GM18867 (cell line): ENCODE data around the gene SAPCD1.
"Not testable (repeated sequence)": the region's sequence is repeated elsewhere in the genome, so short reads cannot be mapped to it uniquely, and the experiment has no call there.

ENCODE experiments used
- ATAC-seq: cut with Tn5 transposase; IDR thresholded peaks from one replicate; pipeline ENCODE4 v1.9.1; 2021; ENCODE audit warnings: mild to moderate bottlenecking, moderate library complexity; ENCODE audit not compliant: unreplicated experiment

SAPCD1 gene

DNA sequence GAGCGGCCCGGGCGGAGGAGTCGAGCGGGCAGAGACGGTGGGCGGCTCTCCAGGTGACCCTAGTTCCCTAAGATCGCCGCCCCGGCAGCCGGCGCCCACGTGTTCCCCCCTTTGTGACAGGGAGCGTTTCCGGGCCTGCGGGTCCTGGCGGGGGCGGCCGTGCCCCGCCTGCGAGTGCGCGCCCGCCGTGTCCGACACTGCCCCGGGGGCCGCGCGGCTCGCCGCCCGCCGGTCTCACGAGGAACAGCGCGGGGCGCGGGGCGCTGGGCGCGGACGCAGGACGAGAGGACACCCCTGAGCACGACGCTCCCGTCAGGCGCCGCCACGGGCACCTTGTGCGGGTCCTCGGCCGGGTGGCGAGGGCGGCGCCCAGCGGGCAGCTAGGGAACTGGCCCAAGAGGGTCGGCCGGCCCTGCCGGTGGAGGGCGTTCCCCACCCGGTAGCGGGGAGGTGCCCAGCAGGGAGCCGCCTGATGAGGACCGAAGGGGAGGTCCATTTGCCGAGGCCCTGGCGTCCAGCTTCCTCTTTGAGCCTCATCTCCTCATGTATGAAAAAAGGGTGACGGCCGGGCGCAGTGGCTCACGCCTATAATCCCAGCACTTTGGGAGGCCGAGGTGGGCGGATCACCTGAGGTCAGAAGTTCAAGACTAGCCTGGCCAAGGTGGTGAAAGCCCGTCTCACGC lies 33.3 kb downstream of the SAPCD1 start, which contains the start of gene VARS1:
VARS1 (minus strand) TSS at position 137 of the 683 bp plus-strand sequence. CDS start 535 bp downstream, outside the sequence.
- peak; percentile 77 for ATAC-seq

DNA sequence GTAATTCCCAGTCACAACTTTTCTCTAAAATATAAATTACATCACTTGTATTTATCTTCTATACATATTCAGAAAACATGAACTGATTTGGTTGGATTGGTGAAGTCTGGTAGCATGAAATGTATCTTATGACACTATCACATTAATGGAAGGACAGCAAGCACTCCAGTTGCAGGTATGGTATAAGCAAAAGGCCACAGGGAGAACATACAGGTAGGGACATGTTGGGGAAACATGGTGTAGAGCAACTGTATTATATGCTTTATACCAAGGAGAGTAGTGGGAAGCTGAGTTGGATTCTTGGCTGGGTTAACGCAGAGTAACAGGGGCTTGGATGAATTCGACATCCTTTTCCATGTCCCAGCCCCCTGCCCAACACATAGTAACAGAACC lies 34.5 kb downstream of the SAPCD1 start:
- ATAC-seq, result no peak

DNA sequence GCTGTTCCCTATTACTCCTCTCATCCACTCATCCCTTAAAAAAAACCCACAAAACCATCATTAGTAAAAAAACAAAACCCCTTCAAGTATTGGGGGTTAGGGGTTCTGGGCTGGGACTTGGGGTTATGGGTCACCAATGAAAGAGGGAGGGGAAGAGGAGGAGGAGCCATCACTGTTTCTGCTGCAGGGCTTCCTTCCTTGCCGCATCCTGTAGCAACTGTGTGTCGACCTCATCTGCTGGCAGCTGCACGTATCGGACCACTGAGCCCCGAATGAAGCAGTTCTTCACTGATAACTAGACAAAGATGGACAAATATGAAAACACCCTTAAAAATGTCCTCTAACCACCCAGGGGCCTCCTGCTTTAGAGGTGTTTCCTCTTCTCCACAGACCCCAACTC lies 35.1 kb downstream of the SAPCD1 start:
- ATAC-seq, result no peak

DNA sequence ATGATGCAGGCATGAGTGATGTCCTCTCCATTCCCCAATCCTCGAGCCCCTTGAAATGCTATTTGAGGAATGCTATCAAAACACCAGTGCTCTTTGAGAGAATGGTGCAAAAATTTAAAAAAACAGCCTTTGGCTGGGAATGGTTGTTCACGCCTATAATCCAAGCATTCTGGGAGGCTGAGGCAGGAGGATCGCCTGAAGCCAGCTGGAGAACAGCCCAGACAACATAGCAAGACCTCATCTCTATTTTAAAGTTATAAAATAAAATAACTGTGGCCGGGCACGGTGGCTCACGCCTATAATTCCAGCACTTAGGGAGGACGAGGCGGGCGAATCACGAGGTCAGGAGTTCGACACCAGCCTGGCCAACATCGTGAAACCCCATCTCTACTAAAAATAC lies 37.3 kb downstream of the SAPCD1 start:
- ATAC-seq, result no peak

DNA sequence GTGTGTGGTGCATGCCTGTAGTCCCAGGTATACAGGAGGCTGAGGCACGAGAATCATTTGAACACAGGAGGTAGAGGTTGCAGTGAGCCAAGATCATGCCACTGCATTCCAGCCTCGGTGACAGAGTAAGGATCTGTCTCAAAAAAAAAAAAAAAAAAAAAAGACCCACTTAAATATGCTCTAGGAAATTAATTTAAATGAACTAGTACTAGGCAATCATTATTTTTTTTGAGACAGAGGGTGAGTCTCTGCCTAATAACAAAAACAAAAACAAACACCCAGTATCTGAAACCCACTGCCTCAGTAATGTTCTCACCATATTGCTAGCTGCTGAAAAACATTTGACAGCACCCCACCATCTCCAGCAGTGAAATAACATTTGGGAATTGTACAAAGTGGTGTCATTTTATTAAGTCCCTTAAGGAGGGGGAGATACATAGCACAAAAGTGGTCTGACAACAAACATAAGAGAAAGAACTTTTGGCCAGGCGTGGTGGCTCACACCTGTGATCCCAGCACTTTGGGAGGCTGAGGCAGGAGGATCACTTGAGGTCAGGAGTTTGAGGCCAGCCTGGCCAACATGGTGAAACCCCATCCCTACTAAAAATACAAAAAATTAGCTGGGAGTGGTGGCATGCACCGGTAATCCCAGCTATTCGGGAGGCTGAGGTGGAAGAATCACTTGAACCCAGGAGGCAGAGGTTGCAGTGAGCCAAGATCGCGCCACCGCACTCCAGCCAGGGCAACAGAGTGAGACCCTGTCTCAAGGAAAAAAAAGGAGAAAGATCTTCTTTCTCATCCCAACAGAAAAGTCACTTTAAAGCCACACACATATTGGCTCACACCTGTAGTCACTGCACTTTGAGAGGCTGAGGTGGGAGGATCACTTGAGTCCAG lies 38.8 kb downstream of the SAPCD1 start:
- ATAC-seq, result not testable (repeated sequence)

DNA sequence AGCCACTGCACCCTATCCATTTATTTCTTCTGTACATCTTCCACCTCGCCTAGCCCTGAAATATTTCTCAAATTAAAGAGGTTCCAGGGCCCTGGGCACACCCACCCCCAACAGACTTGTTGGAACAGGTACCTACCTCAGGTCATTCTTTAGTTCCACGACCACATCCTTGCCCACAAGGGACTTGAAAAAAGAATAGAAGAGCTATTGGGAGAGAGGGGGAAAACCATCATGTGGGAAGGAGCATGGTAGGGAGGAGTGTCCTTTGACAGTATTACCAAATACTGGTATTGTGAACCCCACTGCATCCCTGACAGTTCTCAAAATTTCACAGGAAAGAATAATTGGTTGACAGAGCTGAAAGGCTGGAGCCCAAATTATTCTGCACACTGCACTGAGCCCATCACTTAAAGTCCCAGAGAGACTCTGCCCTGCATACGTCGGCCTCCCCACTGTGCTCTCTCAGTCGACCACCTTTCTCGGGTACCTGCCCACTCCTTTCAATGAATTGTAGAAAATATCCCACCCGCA lies 43.5 kb downstream of the SAPCD1 start:
- ATAC-seq, result no peak

DNA sequence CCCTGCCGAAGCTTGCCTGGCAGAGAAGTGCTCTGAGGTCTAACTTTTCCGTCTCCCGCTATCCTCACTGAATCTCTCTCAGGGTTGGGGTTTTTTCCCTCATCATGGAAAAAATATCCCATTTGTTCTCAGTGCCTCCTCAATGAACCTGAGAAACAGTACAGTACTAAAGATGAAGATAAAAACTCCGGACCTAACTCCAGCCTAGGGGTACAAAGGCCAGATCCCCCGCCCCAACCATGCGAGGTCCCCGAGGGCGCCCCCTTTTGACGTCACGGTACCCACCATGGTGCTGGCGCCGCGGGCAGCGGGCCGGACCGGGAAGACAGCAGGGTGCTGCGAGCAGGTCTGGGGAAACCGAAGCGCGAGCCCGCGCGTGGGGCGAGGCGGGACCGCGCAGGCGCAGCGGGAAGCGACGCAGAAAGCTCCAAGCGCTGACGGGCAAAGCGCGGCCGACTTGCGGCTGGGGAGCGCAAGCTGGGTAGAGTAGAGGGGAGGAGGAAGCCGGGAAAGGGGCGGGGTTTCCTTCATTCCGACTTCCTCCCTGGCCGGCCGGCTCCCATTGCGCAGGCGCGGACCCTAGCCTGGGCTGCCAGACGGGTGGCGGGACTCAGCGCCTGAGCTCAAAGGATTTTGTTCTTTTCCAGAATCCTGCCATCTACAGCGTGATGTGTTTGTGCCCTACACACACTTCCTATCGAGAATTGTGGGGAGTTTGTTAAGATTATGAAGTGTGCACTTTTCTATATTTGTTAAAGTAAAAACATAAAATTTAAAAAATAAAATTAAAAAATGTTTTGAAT lies 44.2 kb downstream of the SAPCD1 start, which contains the start of gene LSM2:
LSM2 (minus strand) TSS at position 497 of the 803 bp plus-strand sequence; CDS start at position 288, 209 bp downstream.
- peak; percentile 86 for ATAC-seq

DNA sequence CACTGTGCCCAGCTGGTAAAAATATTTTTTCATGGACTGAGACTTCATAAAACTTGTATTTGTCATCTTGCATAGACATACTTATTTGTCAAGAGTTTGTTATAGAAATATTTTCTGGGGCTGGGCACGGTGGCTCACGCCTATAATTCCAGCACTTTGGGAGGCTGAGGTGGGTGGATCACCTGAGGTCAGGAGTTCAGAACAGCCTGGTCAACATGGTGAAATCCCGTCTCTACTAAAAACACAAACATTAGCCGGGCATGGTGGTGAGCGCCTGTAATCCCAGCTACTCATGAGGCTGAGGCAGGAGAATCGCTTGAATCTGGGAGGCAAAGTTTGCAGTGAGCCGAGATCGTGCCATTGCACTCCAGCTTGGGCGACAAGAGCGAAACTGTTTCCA lies 46.1 kb downstream of the SAPCD1 start:
- ATAC-seq, result not testable (repeated sequence)

DNA sequence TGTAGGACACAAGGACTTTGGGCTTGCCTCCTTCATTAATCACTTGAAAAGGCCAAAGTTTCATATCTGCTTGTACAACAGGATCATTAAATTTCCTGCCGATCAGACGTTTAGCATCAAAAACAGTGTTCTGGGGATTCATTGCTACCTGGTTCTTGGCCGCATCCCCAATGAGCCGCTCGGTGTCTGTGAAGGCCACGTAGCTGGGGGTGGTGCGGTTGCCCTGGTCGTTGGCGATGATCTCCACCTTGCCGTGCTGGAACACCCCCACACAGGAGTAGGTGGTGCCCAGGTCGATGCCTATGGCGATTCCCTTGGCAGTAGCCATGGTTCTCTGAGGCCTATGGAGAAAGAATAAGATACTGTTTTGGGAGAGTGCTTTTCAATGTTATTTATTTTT lies 49.2 kb downstream of the SAPCD1 start:
- no peak for ATAC-seq

DNA sequence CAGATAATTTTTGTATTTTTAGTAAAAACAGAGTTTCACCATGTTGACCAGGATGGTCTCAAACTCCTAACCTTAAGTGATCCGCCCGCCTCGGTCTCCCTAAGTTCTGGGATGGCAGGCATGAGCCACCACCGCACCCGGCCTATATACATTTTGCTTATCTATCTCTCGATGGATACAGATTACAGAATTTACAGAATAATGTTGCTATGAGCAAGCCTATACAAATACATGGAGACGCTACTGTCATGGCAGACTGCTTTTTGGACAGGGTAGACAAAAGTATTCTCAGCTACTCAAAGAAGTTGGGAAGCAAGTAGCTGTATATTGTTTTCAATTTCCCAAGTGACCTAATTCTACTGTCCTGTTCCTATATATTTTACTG lies 51.0 kb downstream of the SAPCD1 start:
- no peak for ATAC-seq
